Medulla oblongata (tissue), 1 donor: Measurements from ENCODE around the gene GALNT11.

Experiments used
- DNase-seq: peaks from one replicate; pipeline ENCODE4 v3.0.0-alpha.2; 2015; ENCODE audit errors: extremely low spot score

The GALNT11 gene

GRCh38 chr7:152148706-152149105 is 123.2 kb downstream of the GALNT11 start:
- no peak for DNase-seq

- no peak for DNase-seq
Observed at GRCh38 chr7:152149363-152149762, 123.9 kb downstream of the GALNT11 start.

GRCh38 chr7:152152267-152152666 is 126.8 kb downstream of the GALNT11 start:
- DNase-seq, result no peak

- peak; percentile 33 for DNase-seq
Observed at GRCh38 chr7:152158801-152159587, 133.5 kb downstream of the GALNT11 start.

GRCh38 chr7:152161171-152161570 is 135.7 kb downstream of the GALNT11 start:
- DNase-seq, result no peak

GRCh38 chr7:152162287-152162686 is 136.8 kb downstream of the GALNT11 start:
- no peak for DNase-seq
